ENCODE measurements around the gene AHDC1. TPM values are rescaled to one million over a fixed set of nuclear protein-coding genes. Genes with fewer than 3 reads are reported as not detected.
A peak's percentile ranks its signal among the peaks of the same experiment; 100 is the strongest.

AHDC1 gene
- total and polyA plus RNA-seq, 9 of the 15 experiments (the other 6 are each of a cell fraction or from before 2014, with no cell fraction given) = 0.21 to 36.4 (median 4.7) TPM

GRCh38 chr1:27530192-27530591 lies 73.8 kb downstream of the AHDC1 start (continued):
- TF ChIP-seq, protein P1, sequence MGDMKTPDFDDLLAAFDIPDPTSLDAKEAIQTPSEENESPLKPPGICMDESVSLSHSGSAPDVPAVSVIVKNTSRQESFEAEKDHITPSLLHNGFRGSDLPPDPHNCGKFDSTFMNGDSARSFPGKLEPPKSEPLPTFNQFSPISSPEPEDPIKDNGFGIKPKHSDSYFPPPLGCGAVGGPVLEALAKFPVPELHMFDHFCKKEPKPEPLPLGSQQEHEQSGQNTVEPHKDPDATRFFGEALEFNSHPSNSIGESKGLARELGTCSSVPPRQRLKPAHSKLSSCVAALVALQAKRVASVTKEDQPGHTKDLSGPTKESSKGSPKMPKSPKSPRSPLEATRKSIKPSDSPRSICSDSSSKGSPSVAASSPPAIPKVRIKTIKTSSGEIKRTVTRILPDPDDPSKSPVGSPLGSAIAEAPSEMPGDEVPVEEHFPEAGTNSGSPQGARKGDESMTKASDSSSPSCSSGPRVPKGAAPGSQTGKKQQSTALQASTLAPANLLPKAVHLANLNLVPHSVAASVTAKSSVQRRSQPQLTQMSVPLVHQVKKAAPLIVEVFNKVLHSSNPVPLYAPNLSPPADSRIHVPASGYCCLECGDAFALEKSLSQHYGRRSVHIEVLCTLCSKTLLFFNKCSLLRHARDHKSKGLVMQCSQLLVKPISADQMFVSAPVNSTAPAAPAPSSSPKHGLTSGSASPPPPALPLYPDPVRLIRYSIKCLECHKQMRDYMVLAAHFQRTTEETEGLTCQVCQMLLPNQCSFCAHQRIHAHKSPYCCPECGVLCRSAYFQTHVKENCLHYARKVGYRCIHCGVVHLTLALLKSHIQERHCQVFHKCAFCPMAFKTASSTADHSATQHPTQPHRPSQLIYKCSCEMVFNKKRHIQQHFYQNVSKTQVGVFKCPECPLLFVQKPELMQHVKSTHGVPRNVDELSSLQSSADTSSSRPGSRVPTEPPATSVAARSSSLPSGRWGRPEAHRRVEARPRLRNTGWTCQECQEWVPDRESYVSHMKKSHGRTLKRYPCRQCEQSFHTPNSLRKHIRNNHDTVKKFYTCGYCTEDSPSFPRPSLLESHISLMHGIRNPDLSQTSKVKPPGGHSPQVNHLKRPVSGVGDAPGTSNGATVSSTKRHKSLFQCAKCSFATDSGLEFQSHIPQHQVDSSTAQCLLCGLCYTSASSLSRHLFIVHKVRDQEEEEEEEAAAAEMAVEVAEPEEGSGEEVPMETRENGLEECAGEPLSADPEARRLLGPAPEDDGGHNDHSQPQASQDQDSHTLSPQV (IDR thresholded peaks at IDR 0.05) = no peak
- TF ChIP-seq, protein P2, sequence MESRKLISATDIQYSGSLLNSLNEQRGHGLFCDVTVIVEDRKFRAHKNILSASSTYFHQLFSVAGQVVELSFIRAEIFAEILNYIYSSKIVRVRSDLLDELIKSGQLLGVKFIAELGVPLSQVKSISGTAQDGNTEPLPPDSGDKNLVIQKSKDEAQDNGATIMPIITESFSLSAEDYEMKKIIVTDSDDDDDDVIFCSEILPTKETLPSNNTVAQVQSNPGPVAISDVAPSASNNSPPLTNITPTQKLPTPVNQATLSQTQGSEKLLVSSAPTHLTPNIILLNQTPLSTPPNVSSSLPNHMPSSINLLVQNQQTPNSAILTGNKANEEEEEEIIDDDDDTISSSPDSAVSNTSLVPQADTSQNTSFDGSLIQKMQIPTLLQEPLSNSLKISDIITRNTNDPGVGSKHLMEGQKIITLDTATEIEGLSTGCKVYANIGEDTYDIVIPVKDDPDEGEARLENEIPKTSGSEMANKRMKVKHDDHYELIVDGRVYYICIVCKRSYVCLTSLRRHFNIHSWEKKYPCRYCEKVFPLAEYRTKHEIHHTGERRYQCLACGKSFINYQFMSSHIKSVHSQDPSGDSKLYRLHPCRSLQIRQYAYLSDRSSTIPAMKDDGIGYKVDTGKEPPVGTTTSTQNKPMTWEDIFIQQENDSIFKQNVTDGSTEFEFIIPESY (CRISPR knock-in tag; IDR thresholded peaks at IDR 0.05) = peak; percentile 50; the same call in 1 of the 2 replicates
- no peak for TF ChIP-seq ARHGAP35 (IDR thresholded peaks at IDR 0.05; ENCODE audit: partially characterized antibody)
- TF ChIP-seq ETS2 (tag; IDR thresholded peaks at IDR 0.05; ENCODE audit: borderline replicate concordance, poor library complexity, severe bottlenecking) = no peak
- 0 out of 4 replicates have a peak, but pooled peaks of 1 of the 2 experiments have one; percentile 33 for TF ChIP-seq MLLT1 (IDR thresholded peaks at IDR 0.05)
- no peak for TF ChIP-seq CLOCK (CRISPR knock-in tag; IDR thresholded peaks at IDR 0.05; ENCODE audit: borderline replicate concordance)
- TF ChIP-seq MYNN (IDR thresholded peaks at IDR 0.05) = no peak
- no peak for TF ChIP-seq MYNN (CRISPR knock-in tag; IDR thresholded peaks at IDR 0.05)
- no peak for TF ChIP-seq NCOA6 (IDR thresholded peaks at IDR 0.05)
- TF ChIP-seq ZNF324 (CRISPR knock-in tag; IDR thresholded peaks at IDR 0.05) = no peak
- TF ChIP-seq FOXM1 (IDR thresholded peaks at IDR 0.05; ENCODE audit: low read depth) = no peak
- TF ChIP-seq FOXM1 (CRISPR knock-in tag; IDR thresholded peaks at IDR 0.05; ENCODE audit: low read depth) = no peak
- TF ChIP-seq PML (IDR thresholded peaks at IDR 0.05; ENCODE audit: low read length) = no peak

All from K562 (cell line).